Karpas-422 (cell line): Measurements from ENCODE around the gene SAV1. TPM values are rescaled to one million over a fixed set of nuclear protein-coding genes. Genes with fewer than 3 reads are reported as not detected.
A peak's percentile ranks its signal among the peaks of the same experiment; 100 is the strongest.

ENCODE experiments used
- DNase-seq: peaks from one replicate; pipeline ENCODE4 v3.0.0-alpha.2; 2015
- H2AFZ ChIP-seq: fragments of 200-600 bp; sonication (generic); 2 replicates; pipeline ENCODE4 v1.6.1; 2014; ENCODE audit warnings: antibody characterized with exemption, low read length, mixed read lengths
- H3K27ac ChIP-seq: fragments of 200-600 bp; sonication (generic); 2 replicates; pipeline ENCODE4 v1.5.1; 2014; ENCODE audit warnings: mild to moderate bottlenecking, low read length, moderate library complexity
- H3K27me3 ChIP-seq: fragments of 200-600 bp; sonication (generic); 2 replicates; pipeline ENCODE4 v1.6.1; 2014; ENCODE audit warnings: low read length, mixed read lengths
- H3K36me3 ChIP-seq: fragments of 200-600 bp; sonication (generic); 2 replicates; pipeline ENCODE4 v1.6.1; 2014; ENCODE audit warnings: low read length, mixed read lengths; ENCODE audit not compliant: insufficient read depth
- H3K4me1 ChIP-seq: fragments of 200-600 bp; sonication (generic); 2 replicates; pipeline ENCODE4 v1.6.1; 2014; ENCODE audit warnings: mild to moderate bottlenecking, low read length, mixed read lengths
- H3K4me2 ChIP-seq: fragments of 200-600 bp; sonication (generic); 2 replicates; pipeline ENCODE4 v1.6.1; 2014; ENCODE audit warnings: low read length, low read depth, mild to moderate bottlenecking; ENCODE audit not compliant: poor library complexity, severe bottlenecking
- H3K4me3 ChIP-seq: fragments of 200-600 bp; sonication (generic); 2 replicates; pipeline ENCODE4 v1.5.1; 2014; ENCODE audit warnings: mild to moderate bottlenecking, antibody characterized with exemption, low read length, mixed read lengths
- H3K79me2 ChIP-seq: fragments of 200-600 bp; sonication (generic); 2 replicates; pipeline ENCODE4 v1.6.1; 2014; ENCODE audit warnings: mild to moderate bottlenecking, low read length, mixed read lengths
- H3K9ac ChIP-seq: fragments of 200-600 bp; sonication (generic); 2 replicates; pipeline ENCODE4 v1.6.0; 2014; ENCODE audit warnings: low read length
- H3K9me2 ChIP-seq: fragments of 200-600 bp; sonication (generic), shearing (Covaris generic); replicated peaks from 2 replicates; pipeline ENCODE4 v1.6.0; 2014; ENCODE audit warnings: mild to moderate bottlenecking, low read length, moderate library complexity; ENCODE audit not compliant: insufficient read depth
- H3K9me3 ChIP-seq: fragments of 300-700, 200-600 bp; sonication (generic); 2 replicates; pipeline ENCODE4 v1.6.1; 2014; ENCODE audit warnings: low read length, mixed read lengths
- H4K20me1 ChIP-seq: fragments of 200-600 bp; sonication (generic); 2 replicates; pipeline ENCODE4 v1.6.1; 2014; ENCODE audit warnings: mild to moderate bottlenecking, antibody characterized with exemption, low read length, low read depth; ENCODE audit not compliant: insufficient read depth
- total RNA-seq: library from RNA; depleted of rRNA; stranded (reverse); fragments of >200 nt; shearing (Covaris generic); gene quantifications from 2 replicates; pipeline ENCODE4 v1.2.3, GENCODE V29; 2014; ENCODE audit warnings: low replicate concordance

Gene SAV1
- total RNA-seq, 1 experiment from 2014 or later, result 22.0 TPM

DNA sequence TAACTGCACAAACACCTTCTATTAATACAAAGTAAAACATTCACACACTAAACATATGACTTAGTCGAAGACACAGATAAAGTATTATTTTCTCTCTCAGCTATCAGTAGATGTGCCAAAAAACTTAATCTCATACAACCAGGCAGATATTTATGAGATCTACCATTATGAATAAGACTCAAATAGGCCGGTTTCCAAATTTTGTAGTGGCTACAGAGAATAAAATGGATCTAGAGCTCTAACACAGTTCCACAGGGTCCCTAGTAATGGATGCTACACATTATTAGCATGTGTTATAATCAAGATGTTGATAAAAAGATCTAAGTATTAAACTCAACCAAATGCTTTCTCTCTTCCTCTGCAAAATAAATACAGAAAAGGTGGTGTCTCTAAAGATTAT is 10.4 kb downstream of the SAV1 start:
- Histone ChIP-seq H3K9me3 (no peaks in the 10 kb centered on the region), H4K20me1 (0 out of 2 replicates have a peak, but pooled peaks cover 5% of the 10 kb centered on the region), H3K27me3 (no peaks in the 10 kb centered on the region), H3K79me2 (peaks cover 21% of the 10 kb centered on the region), H3K9me2 (no peaks in the 10 kb centered on the region), H3K4me1 (no peaks in the 10 kb centered on the region), H3K27ac (no peak overlapping the region), H3K4me2 (no peak overlapping the region), H3K9ac (no peak overlapping the region), H3K4me3 (no peak overlapping the region), H2AFZ (no peak overlapping the region), H3K36me3 (peaks cover 8% of the 10 kb centered on the region; the same call in 1 of the 2 replicates)
- no peak for DNase-seq

DNA sequence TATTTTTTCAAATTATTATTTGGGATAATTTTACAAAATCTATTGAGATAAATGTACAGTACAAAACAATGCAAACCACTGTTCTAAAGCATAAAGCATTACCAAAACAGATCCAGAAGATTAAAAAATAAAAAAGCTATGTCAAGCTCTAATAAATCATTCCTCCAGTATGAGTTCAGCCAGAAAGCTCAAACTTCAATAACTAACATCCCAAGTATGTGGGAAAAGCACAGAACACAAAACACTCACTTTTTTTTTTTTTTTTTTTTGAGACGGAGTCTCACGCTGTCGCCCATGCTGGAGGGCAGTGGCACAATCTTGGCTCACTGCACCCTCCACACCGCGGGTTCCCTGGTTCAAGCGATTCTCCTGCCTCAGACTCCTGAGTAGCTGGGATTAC is 11.3 kb downstream of the SAV1 start:
- no peak for DNase-seq
- no peak overlapping the region for H2AFZ ChIP-seq
- no peak overlapping the region for H3K9ac ChIP-seq
- H3K4me1 ChIP-seq, result no peaks in the 10 kb centered on the region
- H3K36me3 ChIP-seq, result peaks cover 7% of the 10 kb centered on the region; the same call in 1 of the 2 replicates
- H3K27me3 ChIP-seq, result no peaks in the 10 kb centered on the region
- no peak overlapping the region for H3K4me3 ChIP-seq
- 0 out of 2 replicates have a peak, but pooled peaks cover 5% of the 10 kb centered on the region for H4K20me1 ChIP-seq
- no peak overlapping the region for H3K4me2 ChIP-seq
- no peaks in the 10 kb centered on the region for H3K9me3 ChIP-seq
- H3K27ac ChIP-seq, result no peak overlapping the region
- peaks cover 22% of the 10 kb centered on the region for H3K79me2 ChIP-seq
- no peaks in the 10 kb centered on the region for H3K9me2 ChIP-seq

DNA sequence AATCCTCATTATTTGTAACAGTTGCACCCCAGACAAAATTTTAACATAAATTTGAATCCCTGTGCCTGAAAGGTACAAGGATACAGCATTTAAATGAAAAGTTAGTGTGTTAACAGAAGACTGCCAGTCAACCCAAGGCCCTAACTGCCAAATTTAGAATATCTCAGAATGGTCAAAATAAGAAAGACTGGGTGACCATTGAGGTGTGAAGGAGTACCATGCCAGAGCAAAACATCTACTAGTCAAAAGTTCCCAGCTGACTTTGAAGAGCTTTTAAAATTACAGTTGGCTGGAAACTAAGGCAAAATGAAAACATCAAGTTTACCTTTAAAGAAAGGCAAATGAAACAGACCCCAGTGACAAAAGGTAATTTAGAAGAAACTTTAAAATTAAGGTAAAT is 18.4 kb downstream of the SAV1 start:
- Histone ChIP-seq H3K27ac (no peak overlapping the region), H3K36me3 (no peaks in the 10 kb centered on the region), H3K9ac (no peak overlapping the region), H2AFZ (no peak overlapping the region), H3K27me3 (no peaks in the 10 kb centered on the region), H3K4me1 (peaks cover 24% of the 10 kb centered on the region), H3K9me3 (no peaks in the 10 kb centered on the region), H3K79me2 (0 out of 2 replicates have a peak, but pooled peaks cover 13% of the 10 kb centered on the region), H3K4me3 (no peak overlapping the region), H3K9me2 (no peaks in the 10 kb centered on the region), H3K4me2 (no peak overlapping the region), H4K20me1 (0 out of 2 replicates have a peak, but pooled peaks cover 1% of the 10 kb centered on the region)
- DNase-seq, result no peak

DNA sequence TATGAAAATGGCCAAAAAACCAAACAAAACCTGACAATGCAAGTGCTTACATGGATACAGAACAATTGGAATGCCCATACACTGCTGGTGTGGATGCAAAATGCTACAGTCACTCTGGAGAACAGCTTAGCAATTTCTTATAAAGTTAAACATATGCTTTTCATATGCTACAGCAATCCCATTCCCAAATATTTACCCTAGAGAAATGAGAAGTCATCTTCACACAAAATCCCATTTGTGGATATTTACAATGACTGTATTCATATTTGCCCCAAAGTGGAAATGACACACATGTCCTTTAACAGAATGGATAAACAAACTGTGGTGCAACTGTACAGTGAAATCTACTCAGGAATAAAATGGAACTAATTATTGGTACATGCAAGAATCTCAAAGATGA is 20.4 kb downstream of the SAV1 start:
- H3K4me2 ChIP-seq, result peak overlapping the region; percentile 34
- H3K9ac ChIP-seq, result no peak overlapping the region
- H3K27me3 ChIP-seq, result no peaks in the 10 kb centered on the region
- H3K4me3 ChIP-seq, result peak overlapping the region; percentile 19; the same call in 1 of the 2 replicates
- H3K9me2 ChIP-seq, result no peaks in the 10 kb centered on the region
- H3K4me1 ChIP-seq, result peaks cover 24% of the 10 kb centered on the region
- 0 out of 2 replicates have a peak, but pooled peaks cover 5% of the 10 kb centered on the region for H3K36me3 ChIP-seq
- H2AFZ ChIP-seq, result no peak overlapping the region
- H3K9me3 ChIP-seq, result no peaks in the 10 kb centered on the region
- H4K20me1 ChIP-seq, result no peaks in the 10 kb centered on the region
- no peak overlapping the region for H3K27ac ChIP-seq
- no peak for DNase-seq
- 0 out of 2 replicates have a peak, but pooled peaks cover 7% of the 10 kb centered on the region for H3K79me2 ChIP-seq

DNA sequence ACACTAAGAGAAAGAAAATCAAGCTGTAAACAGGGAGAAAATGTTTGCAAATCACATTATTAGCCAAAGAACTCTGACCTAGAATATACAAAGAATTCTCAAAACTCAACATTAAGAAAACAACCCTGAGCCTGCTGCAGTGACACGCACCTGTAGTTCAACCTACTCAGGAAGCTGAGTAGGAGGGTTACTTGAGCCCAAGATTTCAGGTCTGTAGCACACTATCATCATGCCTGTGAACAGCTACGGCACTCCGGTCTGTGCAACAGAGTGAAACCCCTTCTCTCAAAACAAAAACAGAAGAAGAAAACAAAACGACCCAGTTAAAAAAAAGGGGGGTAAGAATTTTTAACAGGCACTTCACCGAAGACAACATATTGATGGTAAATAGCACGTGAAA is 20.8 kb downstream of the SAV1 start:
- Histone ChIP-seq H2AFZ (no peak overlapping the region; the same call in 1 of the 2 replicates), H3K4me2 (peak overlapping the region; percentile 34), H3K36me3 (peaks cover 9% of the 10 kb centered on the region; the same call in 1 of the 2 replicates), H3K27ac (no peak overlapping the region), H3K79me2 (0 out of 2 replicates have a peak, but pooled peaks cover 7% of the 10 kb centered on the region), H3K4me3 (peak overlapping the region; percentile 19; the same call in 1 of the 2 replicates), H3K9ac (no peak overlapping the region), H4K20me1 (no peaks in the 10 kb centered on the region), H3K27me3 (no peaks in the 10 kb centered on the region), H3K9me2 (no peaks in the 10 kb centered on the region), H3K9me3 (no peaks in the 10 kb centered on the region), H3K4me1 (peaks cover 24% of the 10 kb centered on the region)
- DNase-seq, result no peak

DNA sequence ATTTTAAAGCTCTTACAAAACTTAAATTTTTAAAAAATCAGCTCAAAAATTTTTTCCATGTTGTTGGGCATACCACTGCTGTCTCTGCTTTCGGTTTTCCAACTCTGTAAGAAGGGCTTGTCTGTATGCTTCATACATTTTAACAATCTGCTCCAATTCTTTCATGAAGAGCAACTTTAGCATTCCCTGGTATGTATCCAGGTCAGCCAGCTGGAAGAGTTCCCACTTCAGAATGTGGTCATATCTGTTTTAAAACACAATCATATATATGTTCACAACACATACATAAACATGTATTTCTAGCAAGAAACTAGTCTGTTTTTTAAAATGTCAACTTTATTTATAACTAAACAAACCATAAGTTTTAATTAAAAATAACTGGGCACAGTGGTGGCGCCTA is 33.0 kb downstream of the SAV1 start:
- Histone ChIP-seq H3K36me3 (no peaks in the 10 kb centered on the region), H3K9ac (no peak overlapping the region), H3K27me3 (no peaks in the 10 kb centered on the region)

DNA sequence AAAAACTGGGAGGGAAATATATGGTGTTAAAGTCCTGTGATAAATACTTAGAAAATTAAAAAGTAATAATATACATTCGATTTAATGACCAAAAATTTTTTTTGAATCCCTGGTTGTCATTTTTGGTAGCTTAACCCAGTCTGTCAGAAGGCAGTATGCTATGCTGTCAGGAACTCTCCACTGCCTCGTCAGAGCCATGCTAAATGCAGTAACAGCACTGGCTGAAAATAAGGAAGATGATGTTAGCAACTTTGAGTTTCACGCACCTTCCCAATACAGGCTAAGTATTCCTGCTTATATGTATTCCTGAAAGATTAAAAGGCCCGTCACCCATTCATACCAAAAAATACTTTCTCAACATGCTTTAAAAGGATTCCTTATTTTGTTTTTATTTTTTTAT is 34.2 kb downstream of the SAV1 start:
- Histone ChIP-seq H3K36me3 (no peaks in the 10 kb centered on the region), H2AFZ (no peak overlapping the region), H3K4me1 (no peaks in the 10 kb centered on the region), H3K27ac (no peak overlapping the region), H3K4me3 (no peak overlapping the region), H3K27me3 (no peaks in the 10 kb centered on the region), H3K9me2 (no peaks in the 10 kb centered on the region), H3K9ac (no peak overlapping the region), H3K4me2 (no peak overlapping the region), H3K9me3 (no peaks in the 10 kb centered on the region), H3K79me2 (no peaks in the 10 kb centered on the region), H4K20me1 (no peaks in the 10 kb centered on the region)
- DNase-seq, result no peak

More for the DNA sequence above, 33.0 kb downstream of the SAV1 start:
- H2AFZ ChIP-seq, result no peak overlapping the region
- no peak for DNase-seq
- H3K79me2 ChIP-seq, result no peaks in the 10 kb centered on the region
- no peaks in the 10 kb centered on the region for H4K20me1 ChIP-seq
- H3K9me2 ChIP-seq, result no peaks in the 10 kb centered on the region
- H3K4me3 ChIP-seq, result no peak overlapping the region
- no peak overlapping the region for H3K27ac ChIP-seq
- no peaks in the 10 kb centered on the region for H3K9me3 ChIP-seq
- H3K4me2 ChIP-seq, result no peak overlapping the region
- no peaks in the 10 kb centered on the region for H3K4me1 ChIP-seq

DNA sequence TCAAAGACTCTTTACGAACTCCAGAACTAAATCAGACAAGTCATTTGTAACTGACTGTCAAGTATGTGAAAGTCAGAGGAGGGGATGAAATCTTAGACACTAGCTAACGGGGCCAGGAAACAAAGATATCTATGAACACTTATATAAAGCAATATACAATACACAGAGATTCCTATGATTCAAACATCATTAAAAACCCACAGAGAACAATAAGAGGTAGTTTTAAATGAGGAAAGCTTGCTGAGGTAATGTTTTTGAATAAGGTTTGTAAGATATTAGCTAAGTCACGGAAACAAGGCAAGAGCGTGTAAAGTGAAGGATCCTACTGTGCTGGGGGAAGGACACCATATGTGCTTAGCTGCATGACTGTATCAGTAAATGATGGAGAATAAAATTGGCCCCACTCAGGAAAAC is 36.7 kb downstream of the SAV1 start:
- no peak overlapping the region for H2AFZ ChIP-seq

More for the DNA sequence above, 36.7 kb downstream of the SAV1 start:
- H3K36me3 ChIP-seq, result no peaks in the 10 kb centered on the region
- no peak overlapping the region for H3K27ac ChIP-seq
- no peaks in the 10 kb centered on the region for H3K27me3 ChIP-seq
- H3K4me3 ChIP-seq, result no peak overlapping the region
- no peaks in the 10 kb centered on the region for H4K20me1 ChIP-seq
- H3K9ac ChIP-seq, result no peak overlapping the region
- H3K79me2 ChIP-seq, result no peaks in the 10 kb centered on the region
- no peaks in the 10 kb centered on the region for H3K4me1 ChIP-seq
- H3K4me2 ChIP-seq, result no peak overlapping the region
- H3K9me3 ChIP-seq, result no peaks in the 10 kb centered on the region
- H3K9me2 ChIP-seq, result no peaks in the 10 kb centered on the region
- no peak for DNase-seq
